GM23338 (cell line): ENCODE measurements around the gene PPP4R3A. TPM values are rescaled to one million over a fixed set of nuclear protein-coding genes. Genes with fewer than 3 reads are reported as not detected.

Experiments used
- ATAC-seq: fragments of 200-7000 bp; cut with Tn5 transposase; 3 replicates; pipeline ENCODE4 v1.9.1; 2020
- DNase-seq: peaks from one replicate; pipeline ENCODE4 v3.0.0-alpha.2; 2015; ENCODE audit warnings: low spot score
- H2AFZ ChIP-seq: fragments of 200-600 bp; sonication (generic); 2 replicates; pipeline ENCODE4 v1.8.0; 2016; ENCODE audit warnings: antibody characterized with exemption, mild to moderate bottlenecking, moderate library complexity
- H3F3A ChIP-seq: fragments of 200-600 bp; sonication (generic); replicated peaks from 2 replicates; pipeline ENCODE4 v1.8.0; 2017; ENCODE audit warnings: antibody characterized with exemption, mixed run types, low read depth
- H3K27ac ChIP-seq: fragments of 200-600 bp; sonication (generic); 2 replicates; pipeline ENCODE4 v1.6.1; 2016; ENCODE audit warnings: low read depth
- H3K27me3 ChIP-seq: fragments of 200-600 bp; sonication (generic); 2 replicates; pipeline ENCODE4 v1.8.0; 2016; ENCODE audit warnings: mild to moderate bottlenecking, mixed run types, moderate library complexity; ENCODE audit not compliant: insufficient read depth
- H3K36me3 ChIP-seq: fragments of 200-600 bp; sonication (generic); 2 replicates; pipeline ENCODE4 v1.8.0; 2016; ENCODE audit warnings: mild to moderate bottlenecking; ENCODE audit not compliant: insufficient read depth
- H3K4me1 ChIP-seq: fragments of 200-600 bp; sonication (generic); 2 replicates; pipeline ENCODE4 v1.8.0; 2016; ENCODE audit warnings: mild to moderate bottlenecking, moderate library complexity; ENCODE audit not compliant: insufficient read depth
- H3K4me2 ChIP-seq: fragments of 200-600 bp; sonication (generic); 2 replicates; pipeline ENCODE4 v1.7.1; 2017; ENCODE audit warnings: mixed run types
- H3K4me3 ChIP-seq: fragments of 200-600 bp; sonication (generic); 2 replicates; pipeline ENCODE4 v1.6.1; 2016; ENCODE audit warnings: mixed run types
- H3K79me2 ChIP-seq: fragments of 200-600 bp; sonication (generic); replicated peaks from 2 replicates; pipeline ENCODE4 v1.8.0; 2017; ENCODE audit warnings: mild to moderate bottlenecking; ENCODE audit not compliant: insufficient read depth
- H3K9me2 ChIP-seq: fragments of 200-600 bp; sonication (generic); 2 replicates; pipeline ENCODE4 v1.8.0; 2017; ENCODE audit not compliant: insufficient read depth
- H4K20me1 ChIP-seq: fragments of 200-600 bp; sonication (generic); replicated peaks from 2 replicates; pipeline ENCODE4 v1.8.0; 2017; ENCODE audit warnings: mild to moderate bottlenecking; ENCODE audit not compliant: insufficient read depth
- H3K27ac Mint-ChIP-seq: 2 replicates; pipeline ENCODE4 v1.8.0; 2020; ENCODE audit warnings: inconsistent platforms, mild to moderate bottlenecking, moderate library complexity, mixed read lengths
- H3K27me3 Mint-ChIP-seq: 3 replicates; pipeline ENCODE4 v1.8.0; 2022; ENCODE audit warnings: low read depth, mild to moderate bottlenecking, moderate library complexity, mixed read lengths, inconsistent platforms; ENCODE audit not compliant: insufficient read depth, poor library complexity
- H3K36me3 Mint-ChIP-seq: 3 replicates; pipeline ENCODE4 v1.8.0; 2021; ENCODE audit warnings: low read depth, mild to moderate bottlenecking, inconsistent platforms, moderate library complexity, mixed read lengths
- H3K4me1 Mint-ChIP-seq: 3 replicates; pipeline ENCODE4 v1.8.0; 2020; ENCODE audit warnings: mild to moderate bottlenecking, inconsistent platforms, mixed read lengths
- H3K4me3 Mint-ChIP-seq: 3 replicates; pipeline ENCODE4 v1.8.0; 2021; ENCODE audit warnings: moderate library complexity, mild to moderate bottlenecking, inconsistent platforms, mixed read lengths
- H3K9me3 Mint-ChIP-seq: 3 replicates; pipeline ENCODE4 v1.8.0; 2020; ENCODE audit warnings: moderate library complexity, mild to moderate bottlenecking, inconsistent platforms, mixed read lengths
- CREB1 ChIP-seq: fragments of 250-450 bp; sonication (Bioruptor Pico); IDR thresholded peaks from 2 replicates; pipeline ENCODE4 v1.5.0; 2020; ENCODE audit warnings: low read depth, mild to moderate bottlenecking, moderate library complexity
- EZH2phosphoT487 ChIP-seq: fragments of 200-600 bp; sonication (generic); IDR thresholded peaks from one replicate; pipeline ENCODE4 v1.8.1; 2018; ENCODE audit warnings: antibody characterized with exemption; ENCODE audit not compliant: unreplicated experiment
- JUNB ChIP-seq: IDR thresholded peaks from one replicate; pipeline ENCODE4 v1.6.1; 2016; ENCODE audit warnings: antibody characterized with exemption; ENCODE audit not compliant: unreplicated experiment
- NANOG ChIP-seq: IDR thresholded peaks from 2 replicates; pipeline ENCODE4 v1.6.1; 2016; ENCODE audit warnings: antibody characterized with exemption, borderline replicate concordance
- POLR2AphosphoS5 ChIP-seq: IDR thresholded peaks from 2 replicates; pipeline ENCODE4 v1.6.1; 2016; ENCODE audit warnings: antibody characterized with exemption, low read depth
- STAT1 ChIP-seq: IDR thresholded peaks from one replicate; pipeline ENCODE4 v1.6.1; 2016; ENCODE audit warnings: antibody characterized with exemption; ENCODE audit not compliant: unreplicated experiment
- ZNF114 ChIP-seq: fragments of 250-450 bp; sonication (Bioruptor Pico); IDR thresholded peaks from 2 replicates; pipeline ENCODE4 v1.5.0; 2020; ENCODE audit warnings: mild to moderate bottlenecking, moderate library complexity
- ZNF331 ChIP-seq: fragments of 250-450 bp; sonication (Bioruptor Pico); IDR thresholded peaks from 2 replicates; pipeline ENCODE4 v1.5.0; 2020; ENCODE audit warnings: low read depth, mild to moderate bottlenecking, moderate library complexity
- polyA plus RNA-seq: library from polyadenylated mRNA; unstranded; fragments of >200 nt; fragmentation: Nextera tagmentation; extraction: Ambion mirVana; gene quantifications from 2 replicates; pipeline ENCODE4 v1.2.1, GENCODE V29; 2016
- total RNA-seq: library from RNA; depleted of rRNA; stranded (reverse); fragments of >200 nt; shearing (Covaris generic); gene quantifications from 2 replicates; pipeline ENCODE4 v1.2.3, GENCODE V29; 2014
- TF ChIP-seq, protein P1 (sequence below): IDR thresholded peaks from one replicate; pipeline ENCODE4 v1.6.1; 2018; ENCODE audit warnings: antibody characterized with exemption; ENCODE audit not compliant: unreplicated experiment
- TF ChIP-seq, protein P2 (sequence below), 2 experiments: fragments of 200-600 bp in 1 of 2; sonication (generic) in 1 of 2; conservative IDR thresholded peaks; 2 replicates each; pipeline versions ENCODE4 v1.5.1 to v1.6.1; 2016 to 2017; ENCODE audit warnings: antibody characterized with exemption in 2 of 2, low read depth in 2 of 2, mild to moderate bottlenecking in 2 of 2, moderate library complexity in 1 of 2
- TF ChIP-seq, protein P3 (sequence below): IDR thresholded peaks from 2 replicates; pipeline ENCODE4 v1.6.1; 2016; ENCODE audit warnings: antibody characterized with exemption
- TF ChIP-seq, protein P4 (sequence below): fragments of 250-450 bp; sonication (Bioruptor Pico); IDR thresholded peaks from 2 replicates; pipeline ENCODE4 v1.5.0; 2020; ENCODE audit warnings: mild to moderate bottlenecking, moderate library complexity

PPP4R3A gene
- total and polyA plus RNA-seq, 2 experiments from 2014 or later, result 50.3 to 128 TPM

DNA sequence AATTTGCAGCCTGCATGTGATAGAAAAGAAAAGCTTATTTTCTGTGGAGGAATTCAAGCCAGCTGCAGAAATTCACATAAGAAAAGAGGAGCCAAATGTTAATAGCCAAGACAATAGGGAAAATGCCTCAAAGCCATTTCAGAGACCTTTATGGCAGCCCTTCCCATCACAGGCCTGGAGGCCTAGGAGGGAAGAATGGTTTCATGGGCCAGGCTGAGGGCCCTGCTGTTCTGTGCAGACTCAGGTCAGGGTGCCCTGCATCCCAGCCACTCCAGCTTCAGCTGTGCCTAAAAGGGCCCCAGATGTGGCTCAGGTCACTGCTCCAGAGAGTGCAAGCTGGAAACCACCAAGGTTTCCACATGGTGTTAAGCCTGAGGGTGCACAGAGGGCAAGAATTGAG is 71.3 kb downstream of the PPP4R3A start:
- no peaks in the 10 kb centered on the region for H3K9me2 ChIP-seq
- H3K4me3 ChIP-seq, result no peak overlapping the region
- TF ChIP-seq JUNB (no peak), ZNF331 (CRISPR knock-in tag) (no peak), STAT1 (no peak), NANOG (no peak), POLR2AphosphoS5 (no peak), EZH2phosphoT487 (no peak), CREB1 (CRISPR knock-in tag) (no peak), ZNF114 (CRISPR knock-in tag) (no peak)
- TF ChIP-seq, protein P1, sequence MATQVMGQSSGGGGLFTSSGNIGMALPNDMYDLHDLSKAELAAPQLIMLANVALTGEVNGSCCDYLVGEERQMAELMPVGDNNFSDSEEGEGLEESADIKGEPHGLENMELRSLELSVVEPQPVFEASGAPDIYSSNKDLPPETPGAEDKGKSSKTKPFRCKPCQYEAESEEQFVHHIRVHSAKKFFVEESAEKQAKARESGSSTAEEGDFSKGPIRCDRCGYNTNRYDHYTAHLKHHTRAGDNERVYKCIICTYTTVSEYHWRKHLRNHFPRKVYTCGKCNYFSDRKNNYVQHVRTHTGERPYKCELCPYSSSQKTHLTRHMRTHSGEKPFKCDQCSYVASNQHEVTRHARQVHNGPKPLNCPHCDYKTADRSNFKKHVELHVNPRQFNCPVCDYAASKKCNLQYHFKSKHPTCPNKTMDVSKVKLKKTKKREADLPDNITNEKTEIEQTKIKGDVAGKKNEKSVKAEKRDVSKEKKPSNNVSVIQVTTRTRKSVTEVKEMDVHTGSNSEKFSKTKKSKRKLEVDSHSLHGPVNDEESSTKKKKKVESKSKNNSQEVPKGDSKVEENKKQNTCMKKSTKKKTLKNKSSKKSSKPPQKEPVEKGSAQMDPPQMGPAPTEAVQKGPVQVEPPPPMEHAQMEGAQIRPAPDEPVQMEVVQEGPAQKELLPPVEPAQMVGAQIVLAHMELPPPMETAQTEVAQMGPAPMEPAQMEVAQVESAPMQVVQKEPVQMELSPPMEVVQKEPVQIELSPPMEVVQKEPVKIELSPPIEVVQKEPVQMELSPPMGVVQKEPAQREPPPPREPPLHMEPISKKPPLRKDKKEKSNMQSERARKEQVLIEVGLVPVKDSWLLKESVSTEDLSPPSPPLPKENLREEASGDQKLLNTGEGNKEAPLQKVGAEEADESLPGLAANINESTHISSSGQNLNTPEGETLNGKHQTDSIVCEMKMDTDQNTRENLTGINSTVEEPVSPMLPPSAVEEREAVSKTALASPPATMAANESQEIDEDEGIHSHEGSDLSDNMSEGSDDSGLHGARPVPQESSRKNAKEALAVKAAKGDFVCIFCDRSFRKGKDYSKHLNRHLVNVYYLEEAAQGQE, result no peak
- TF ChIP-seq, protein P2, sequence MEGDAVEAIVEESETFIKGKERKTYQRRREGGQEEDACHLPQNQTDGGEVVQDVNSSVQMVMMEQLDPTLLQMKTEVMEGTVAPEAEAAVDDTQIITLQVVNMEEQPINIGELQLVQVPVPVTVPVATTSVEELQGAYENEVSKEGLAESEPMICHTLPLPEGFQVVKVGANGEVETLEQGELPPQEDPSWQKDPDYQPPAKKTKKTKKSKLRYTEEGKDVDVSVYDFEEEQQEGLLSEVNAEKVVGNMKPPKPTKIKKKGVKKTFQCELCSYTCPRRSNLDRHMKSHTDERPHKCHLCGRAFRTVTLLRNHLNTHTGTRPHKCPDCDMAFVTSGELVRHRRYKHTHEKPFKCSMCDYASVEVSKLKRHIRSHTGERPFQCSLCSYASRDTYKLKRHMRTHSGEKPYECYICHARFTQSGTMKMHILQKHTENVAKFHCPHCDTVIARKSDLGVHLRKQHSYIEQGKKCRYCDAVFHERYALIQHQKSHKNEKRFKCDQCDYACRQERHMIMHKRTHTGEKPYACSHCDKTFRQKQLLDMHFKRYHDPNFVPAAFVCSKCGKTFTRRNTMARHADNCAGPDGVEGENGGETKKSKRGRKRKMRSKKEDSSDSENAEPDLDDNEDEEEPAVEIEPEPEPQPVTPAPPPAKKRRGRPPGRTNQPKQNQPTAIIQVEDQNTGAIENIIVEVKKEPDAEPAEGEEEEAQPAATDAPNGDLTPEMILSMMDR (conservative IDR thresholded peaks at IDR 0.05; ENCODE audit: low read depth in 2 of 2), result no peak
- TF ChIP-seq, protein P3, sequence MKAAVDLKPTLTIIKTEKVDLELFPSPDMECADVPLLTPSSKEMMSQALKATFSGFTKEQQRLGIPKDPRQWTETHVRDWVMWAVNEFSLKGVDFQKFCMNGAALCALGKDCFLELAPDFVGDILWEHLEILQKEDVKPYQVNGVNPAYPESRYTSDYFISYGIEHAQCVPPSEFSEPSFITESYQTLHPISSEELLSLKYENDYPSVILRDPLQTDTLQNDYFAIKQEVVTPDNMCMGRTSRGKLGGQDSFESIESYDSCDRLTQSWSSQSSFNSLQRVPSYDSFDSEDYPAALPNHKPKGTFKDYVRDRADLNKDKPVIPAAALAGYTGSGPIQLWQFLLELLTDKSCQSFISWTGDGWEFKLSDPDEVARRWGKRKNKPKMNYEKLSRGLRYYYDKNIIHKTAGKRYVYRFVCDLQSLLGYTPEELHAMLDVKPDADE, result no peak
- TF ChIP-seq, protein P4, sequence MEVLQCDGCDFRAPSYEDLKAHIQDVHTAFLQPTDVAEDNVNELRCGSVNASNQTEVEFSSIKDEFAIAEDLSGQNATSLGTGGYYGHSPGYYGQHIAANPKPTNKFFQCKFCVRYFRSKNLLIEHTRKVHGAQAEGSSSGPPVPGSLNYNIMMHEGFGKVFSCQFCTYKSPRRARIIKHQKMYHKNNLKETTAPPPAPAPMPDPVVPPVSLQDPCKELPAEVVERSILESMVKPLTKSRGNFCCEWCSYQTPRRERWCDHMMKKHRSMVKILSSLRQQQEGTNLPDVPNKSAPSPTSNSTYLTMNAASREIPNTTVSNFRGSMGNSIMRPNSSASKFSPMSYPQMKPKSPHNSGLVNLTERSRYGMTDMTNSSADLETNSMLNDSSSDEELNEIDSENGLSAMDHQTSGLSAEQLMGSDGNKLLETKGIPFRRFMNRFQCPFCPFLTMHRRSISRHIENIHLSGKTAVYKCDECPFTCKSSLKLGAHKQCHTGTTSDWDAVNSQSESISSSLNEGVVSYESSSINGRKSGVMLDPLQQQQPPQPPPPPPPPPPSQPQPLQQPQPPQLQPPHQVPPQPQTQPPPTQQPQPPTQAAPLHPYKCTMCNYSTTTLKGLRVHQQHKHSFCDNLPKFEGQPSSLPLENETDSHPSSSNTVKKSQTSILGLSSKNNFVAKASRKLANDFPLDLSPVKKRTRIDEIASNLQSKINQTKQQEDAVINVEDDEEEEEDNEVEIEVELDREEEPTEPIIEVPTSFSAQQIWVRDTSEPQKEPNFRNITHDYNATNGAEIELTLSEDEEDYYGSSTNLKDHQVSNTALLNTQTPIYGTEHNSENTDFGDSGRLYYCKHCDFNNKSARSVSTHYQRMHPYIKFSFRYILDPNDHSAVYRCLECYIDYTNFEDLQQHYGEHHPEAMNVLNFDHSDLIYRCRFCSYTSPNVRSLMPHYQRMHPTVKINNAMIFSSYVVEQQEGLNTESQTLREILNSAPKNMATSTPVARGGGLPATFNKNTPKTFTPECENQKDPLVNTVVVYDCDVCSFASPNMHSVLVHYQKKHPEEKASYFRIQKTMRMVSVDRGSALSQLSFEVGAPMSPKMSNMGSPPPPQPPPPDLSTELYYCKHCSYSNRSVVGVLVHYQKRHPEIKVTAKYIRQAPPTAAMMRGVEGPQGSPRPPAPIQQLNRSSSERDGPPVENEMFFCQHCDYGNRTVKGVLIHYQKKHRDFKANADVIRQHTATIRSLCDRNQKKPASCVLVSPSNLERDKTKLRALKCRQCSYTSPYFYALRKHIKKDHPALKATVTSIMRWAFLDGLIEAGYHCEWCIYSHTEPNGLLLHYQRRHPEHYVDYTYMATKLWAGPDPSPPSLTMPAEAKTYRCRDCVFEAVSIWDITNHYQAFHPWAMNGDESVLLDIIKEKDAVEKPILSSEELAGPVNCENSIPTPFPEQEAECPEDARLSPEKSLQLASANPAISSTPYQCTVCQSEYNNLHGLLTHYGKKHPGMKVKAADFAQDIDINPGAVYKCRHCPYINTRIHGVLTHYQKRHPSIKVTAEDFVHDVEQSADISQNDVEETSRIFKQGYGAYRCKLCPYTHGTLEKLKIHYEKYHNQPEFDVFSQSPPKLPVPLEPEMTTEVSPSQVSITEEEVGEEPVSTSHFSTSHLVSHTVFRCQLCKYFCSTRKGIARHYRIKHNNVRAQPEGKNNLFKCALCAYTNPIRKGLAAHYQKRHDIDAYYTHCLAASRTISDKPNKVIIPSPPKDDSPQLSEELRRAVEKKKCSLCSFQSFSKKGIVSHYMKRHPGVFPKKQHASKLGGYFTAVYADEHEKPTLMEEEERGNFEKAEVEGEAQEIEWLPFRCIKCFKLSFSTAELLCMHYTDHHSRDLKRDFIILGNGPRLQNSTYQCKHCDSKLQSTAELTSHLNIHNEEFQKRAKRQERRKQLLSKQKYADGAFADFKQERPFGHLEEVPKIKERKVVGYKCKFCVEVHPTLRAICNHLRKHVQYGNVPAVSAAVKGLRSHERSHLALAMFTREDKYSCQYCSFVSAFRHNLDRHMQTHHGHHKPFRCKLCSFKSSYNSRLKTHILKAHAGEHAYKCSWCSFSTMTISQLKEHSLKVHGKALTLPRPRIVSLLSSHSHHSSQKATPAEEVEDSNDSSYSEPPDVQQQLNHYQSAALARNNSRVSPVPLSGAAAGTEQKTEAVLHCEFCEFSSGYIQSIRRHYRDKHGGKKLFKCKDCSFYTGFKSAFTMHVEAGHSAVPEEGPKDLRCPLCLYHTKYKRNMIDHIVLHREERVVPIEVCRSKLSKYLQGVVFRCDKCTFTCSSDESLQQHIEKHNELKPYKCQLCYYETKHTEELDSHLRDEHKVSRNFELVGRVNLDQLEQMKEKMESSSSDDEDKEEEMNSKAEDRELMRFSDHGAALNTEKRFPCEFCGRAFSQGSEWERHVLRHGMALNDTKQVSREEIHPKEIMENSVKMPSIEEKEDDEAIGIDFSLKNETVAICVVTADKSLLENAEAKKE (CRISPR knock-in tag), result no peak
- Mint-ChIP-seq H3K9me3 (peaks cover 45% of the 10 kb centered on the region), H3K27me3 (peaks cover 5% of the 10 kb centered on the region), H3K4me3 (no peak overlapping the region), H3K36me3 (peaks cover 34% of the 10 kb centered on the region), H3K27ac (no peak overlapping the region), H3K4me1 (peaks cover 2% of the 10 kb centered on the region; the same call in 1 of the 3 replicates)
- ATAC-seq (no peak), DNase-seq (no peak)
- H3F3A ChIP-seq, result no peaks in the 10 kb centered on the region
- no peaks in the 10 kb centered on the region for H3K4me1 ChIP-seq
- no peak overlapping the region for H3K27ac ChIP-seq
- no peak overlapping the region for H3K4me2 ChIP-seq
- no peak overlapping the region for H2AFZ ChIP-seq
- H4K20me1 ChIP-seq, result no peaks in the 10 kb centered on the region
- H3K79me2 ChIP-seq, result no peaks in the 10 kb centered on the region
- H3K27me3 ChIP-seq, result no peaks in the 10 kb centered on the region
- H3K36me3 ChIP-seq, result 0 out of 2 replicates have a peak, but pooled peaks cover 2% of the 10 kb centered on the region
